Kidney tubule cell (primary cell): ENCODE data around the gene STAT3.
A peak's percentile ranks its signal among the peaks of the same experiment; 100 is the strongest.
"Not testable (repeated sequence)": the region's sequence is repeated elsewhere in the genome, so short reads cannot be mapped to it uniquely, and the experiment has no call there.

Source experiments
- DNase-seq: peaks from one replicate; pipeline ENCODE4 v3.0.0-alpha.2; 2018; ENCODE audit warnings: low spot score

Gene STAT3

GRCh38 chr17:42380935-42381334 is 7.3 kb downstream of the STAT3 start:
- no peak for DNase-seq

GRCh38 chr17:42378959-42379594 is 9.2 kb downstream of the STAT3 start:
- DNase-seq, result peak; percentile 67

- peak; percentile 39 for DNase-seq
Measured at GRCh38 chr17:42378359-42378958, 9.8 kb downstream of the STAT3 start.

- DNase-seq, result no peak
Measured at GRCh38 chr17:42373896-42374295, 14.3 kb downstream of the STAT3 start.

- no peak for DNase-seq
Measured at GRCh38 chr17:42372142-42372541, 16.1 kb downstream of the STAT3 start.

GRCh38 chr17:42368797-42369561 is 19.3 kb downstream of the STAT3 start:
- DNase-seq, result not testable (repeated sequence)

- DNase-seq, result not testable (repeated sequence)
Measured at GRCh38 chr17:42368310-42368709, 19.9 kb downstream of the STAT3 start.

GRCh38 chr17:42366176-42367023 is 21.8 kb downstream of the STAT3 start:
- not testable (repeated sequence) for DNase-seq

- DNase-seq, result peak; percentile 75
Measured at GRCh38 chr17:42365136-42365535, 23.1 kb downstream of the STAT3 start.

- peak; percentile 19 for DNase-seq
Measured at GRCh38 chr17:42363767-42364585, 24.3 kb downstream of the STAT3 start.

GRCh38 chr17:42363231-42363630 is 25.0 kb downstream of the STAT3 start:
- DNase-seq, result no peak

- no peak for DNase-seq
Measured at GRCh38 chr17:42362245-42362961, 25.8 kb downstream of the STAT3 start.

- peak; percentile 59 for DNase-seq
Measured at GRCh38 chr17:42361781-42362186, 26.5 kb downstream of the STAT3 start.

- peak; percentile 56 for DNase-seq
Measured at GRCh38 chr17:42360388-42360787, 27.9 kb downstream of the STAT3 start.

GRCh38 chr17:42359133-42359532 is 29.1 kb downstream of the STAT3 start:
- DNase-seq, result no peak

GRCh38 chr17:42358434-42358833 is 29.8 kb downstream of the STAT3 start:
- DNase-seq, result no peak

- no peak for DNase-seq
Measured at GRCh38 chr17:42354956-42355843, 33.0 kb downstream of the STAT3 start.

- DNase-seq, result no peak
Measured at GRCh38 chr17:42348104-42348503, 40.1 kb downstream of the STAT3 start.

GRCh38 chr17:42347606-42348005 is 40.6 kb downstream of the STAT3 start:
- no peak for DNase-seq

- peak; percentile 68 for DNase-seq
Measured at GRCh38 chr17:42347198-42347597, 41.0 kb downstream of the STAT3 start.
